HCT116 (cell line): ENCODE data around the gene TYROBP. TPM values are rescaled to one million over a fixed set of nuclear protein-coding genes. Genes with fewer than 3 reads are reported as not detected.

Experiments
- ATAC-seq: fragments of 200-7000 bp; cut with Tn5 transposase; 2 replicates; pipeline ENCODE4 v1.9.1; 2020; ENCODE audit warnings: mild to moderate bottlenecking, moderate library complexity
- BruUV-seq: library from RNA; stranded (reverse); fragments of 400-500 nt; replicated peaks from 2 replicates; lab custom pipeline; 2021; lab: Mats Ljungman, UMichigan
- CTCF ChIA-PET: fragments of 300-600 bp; sonication (Branson Sonifier 250); formaldehyde crosslinking; loops from one replicate; lab custom pipeline; 2021; ENCODE audit warnings: antibody characterized with exemption; lab: Charles Lee
- POLR2A ChIA-PET: fragments of 300-600, 350-600 bp; sonication (Branson Sonifier 250); formaldehyde crosslinking; loops from one replicate; lab custom pipeline; 2021; ENCODE audit warnings: antibody characterized with exemption; lab: Charles Lee
- RAD21 ChIA-PET, 2 experiments: fragments of 300-600 bp; sonication (Branson Sonifier 250); formaldehyde crosslinking; loops; one replicate each; lab custom pipeline; 2023; ENCODE audit warnings: low total read pairs in 2 of 2; ENCODE audit not compliant: uncharacterized antibody in 2 of 2, unreplicated experiment in 2 of 2, low non-redundant PET in 1 of 2; lab: Charles Lee
- DNase-seq: peaks from one replicate; pipeline ENCODE4 v3.0.0-alpha.2; 2010; ENCODE audit warnings: low read depth, low spot score
- H2AFZ ChIP-seq: fragments of 200-600 bp; shearing (Covaris generic), sonication (generic); 2 replicates; pipeline ENCODE4 v1.6.1; 2017; ENCODE audit warnings: low read depth, mixed run types, mixed read lengths, antibody characterized with exemption, low read length; ENCODE audit not compliant: poor library complexity, severe bottlenecking
- H3K27ac ChIP-seq: 2 replicates; pipeline ENCODE4 v1.5.1; 2012; ENCODE audit warnings: low read depth, low read length
- H3K27me3 ChIP-seq: fragments of 200-600 bp; sonication (generic); 2 replicates; pipeline ENCODE4 v1.6.1; 2016; ENCODE audit warnings: mixed run types, low read length, mixed read lengths; ENCODE audit not compliant: insufficient read depth
- H3K36me3 ChIP-seq, 2 experiments: fragments of 200-500 bp in 1 of 2; fragments of 200-600 bp in 1 of 2; sonication (Bioruptor generic) in 1 of 2; sonication (generic) in 1 of 2; 2 replicates each; pipeline versions ENCODE4 v1.5.1 to v1.6.1; 2014 to 2016; ENCODE audit warnings: low read length in 2 of 2, inconsistent platforms in 1 of 2, mixed read lengths in 1 of 2, mixed run types in 1 of 2; ENCODE audit not compliant: insufficient read depth in 2 of 2, control insufficient read depth in 1 of 2
- H3K4me1 ChIP-seq, 2 experiments: fragments of 200-600 bp in 1 of 2; sonication (generic) in 1 of 2; 2 replicates each; pipeline versions ENCODE4 v1.5.1 to v1.6.1; 2012 to 2017; ENCODE audit warnings: low read length in 2 of 2, inconsistent platforms in 1 of 2, mild to moderate bottlenecking in 1 of 2, mixed read lengths in 1 of 2, mixed run types in 1 of 2, moderate library complexity in 1 of 2; ENCODE audit not compliant: insufficient read depth in 2 of 2, control insufficient read depth in 1 of 2
- H3K4me2 ChIP-seq: fragments of 200-600 bp; sonication (generic); 2 replicates; pipeline ENCODE4 v1.6.1; 2017; ENCODE audit warnings: mixed run types, low read length, mixed read lengths
- H3K4me3 ChIP-seq, 2 experiments: fragments of 200-600 bp in 1 of 2; sonication (generic) in 1 of 2; replicated peaks in 1 of 2; 2 replicates each; pipeline ENCODE4 v1.5.1; 2011 to 2016; ENCODE audit warnings: low read length in 2 of 2, control low read depth in 1 of 2, low read depth in 1 of 2, mild to moderate bottlenecking in 1 of 2, mixed read lengths in 1 of 2, mixed run types in 1 of 2
- H3K79me2 ChIP-seq: fragments of 200-600 bp; sonication (generic); 2 replicates; pipeline ENCODE4 v1.6.1; 2017; ENCODE audit warnings: mild to moderate bottlenecking, mixed run types, low read length, moderate library complexity, mixed read lengths; ENCODE audit not compliant: insufficient read depth
- H3K9ac ChIP-seq: fragments of 200-600 bp; sonication (generic); 2 replicates; pipeline ENCODE4 v1.6.1; 2016; ENCODE audit warnings: low read length, mixed read lengths
- H3K9me2 ChIP-seq: fragments of 200-600 bp; sonication (generic), shearing (Covaris generic); 2 replicates; pipeline ENCODE4 v1.6.1; 2017; ENCODE audit warnings: mixed run types, mild to moderate bottlenecking, moderate library complexity; ENCODE audit not compliant: insufficient read depth
- H3K9me3 ChIP-seq, 2 experiments: fragments of 200-500 bp in 1 of 2; fragments of 200-600 bp in 1 of 2; sonication (Bioruptor generic) in 1 of 2; sonication (generic) in 1 of 2; 2 replicates each; pipeline ENCODE4 v1.6.1; 2014 to 2017; ENCODE audit warnings: low read length in 2 of 2, mixed read lengths in 2 of 2, inconsistent platforms in 1 of 2, low read depth in 1 of 2, mild to moderate bottlenecking in 1 of 2, mixed run types in 1 of 2, moderate library complexity in 1 of 2; ENCODE audit not compliant: control insufficient read depth in 1 of 2, insufficient read depth in 1 of 2
- H4K20me1 ChIP-seq: fragments of 200-600 bp; sonication (generic), shearing (Covaris generic); 2 replicates; pipeline ENCODE4 v1.6.1; 2017; ENCODE audit warnings: mixed run types, mild to moderate bottlenecking, moderate library complexity; ENCODE audit not compliant: insufficient read depth
- CEBPB ChIP-seq: IDR thresholded peaks from 2 replicates; pipeline ENCODE4 v1.6.1; 2012; ENCODE audit warnings: low read depth
- EGR1 ChIP-seq: IDR thresholded peaks from 2 replicates; pipeline ENCODE4 v1.6.1; 2012; ENCODE audit warnings: low read depth
- EZH2 ChIP-seq: fragments of 200-600 bp; sonication (generic); IDR thresholded peaks from 2 replicates; pipeline ENCODE4 v1.6.1; 2017; ENCODE audit warnings: antibody characterized with exemption, mixed run types
- EZH2phosphoT487 ChIP-seq: fragments of 200-600 bp; IDR thresholded peaks from 2 replicates; pipeline ENCODE4 v1.6.1; 2018; ENCODE audit warnings: antibody characterized with exemption, borderline replicate concordance
- POLR2AphosphoS5 ChIP-seq: IDR thresholded peaks from 2 replicates; pipeline ENCODE4 v1.6.1; 2011; ENCODE audit warnings: mild to moderate bottlenecking, low read depth, low read length, moderate library complexity
- RAD21 ChIP-seq: IDR thresholded peaks from 2 replicates; pipeline ENCODE4 v1.6.1; 2012; ENCODE audit warnings: low read depth, mild to moderate bottlenecking
- SIN3A ChIP-seq: IDR thresholded peaks from 2 replicates; pipeline ENCODE4 v1.6.1; 2012; ENCODE audit warnings: low read depth
- SP1 ChIP-seq: IDR thresholded peaks from 2 replicates; pipeline ENCODE4 v1.6.1; 2012; ENCODE audit warnings: low read depth
- SRF ChIP-seq: IDR thresholded peaks from 2 replicates; pipeline ENCODE4 v1.6.1; 2012; ENCODE audit warnings: low read depth
- YY1 ChIP-seq: IDR thresholded peaks from 2 replicates; pipeline ENCODE4 v1.6.1; 2011; ENCODE audit warnings: low read length, low read depth, moderate library complexity, mild to moderate bottlenecking; ENCODE audit not compliant: insufficient replicate concordance; ENCODE audit errors: extremely low read depth
- ZFX ChIP-seq: fragments of 450-650 bp; IDR thresholded peaks from 2 replicates; pipeline ENCODE4 v1.6.1; 2017
- ZNF274 ChIP-seq: fragments of 200-500 bp; sonication (Bioruptor generic); IDR thresholded peaks from 2 replicates; pipeline ENCODE4 v1.6.1; 2014; ENCODE audit warnings: mild to moderate bottlenecking, low read depth, low read length, inconsistent platforms
- intact Hi-C: fragments of 100-400 bp; cut with micrococcal nuclease; formaldehyde crosslinking; loops from 2 replicates; pipeline ENCODE4 v1.10.0; 2022
- total RNA-seq: library from RNA; stranded (reverse); gene quantifications from one replicate; pipeline ENCODE4 v1.2.1, GENCODE V29; 2021; ENCODE audit not compliant: unreplicated experiment
- TF ChIP-seq, protein P1 (sequence below): IDR thresholded peaks from 2 replicates; pipeline ENCODE4 v1.6.1; 2012
- TF ChIP-seq, protein P2 (sequence below): IDR thresholded peaks from 2 replicates; pipeline ENCODE4 v1.6.1; 2012
- TF ChIP-seq, protein P3 (sequence below): IDR thresholded peaks from 2 replicates; pipeline ENCODE4 v1.6.1; 2011; ENCODE audit warnings: mild to moderate bottlenecking, low read length, moderate library complexity; ENCODE audit not compliant: insufficient replicate concordance; ENCODE audit errors: extremely low read depth
- TF ChIP-seq, protein P4 (sequence below): IDR thresholded peaks from 2 replicates; pipeline ENCODE4 v1.6.1; 2012; ENCODE audit warnings: low read depth

The TYROBP gene
- total RNA-seq, 1 experiment from 2014 or later, result 0.49 TPM

DNA sequence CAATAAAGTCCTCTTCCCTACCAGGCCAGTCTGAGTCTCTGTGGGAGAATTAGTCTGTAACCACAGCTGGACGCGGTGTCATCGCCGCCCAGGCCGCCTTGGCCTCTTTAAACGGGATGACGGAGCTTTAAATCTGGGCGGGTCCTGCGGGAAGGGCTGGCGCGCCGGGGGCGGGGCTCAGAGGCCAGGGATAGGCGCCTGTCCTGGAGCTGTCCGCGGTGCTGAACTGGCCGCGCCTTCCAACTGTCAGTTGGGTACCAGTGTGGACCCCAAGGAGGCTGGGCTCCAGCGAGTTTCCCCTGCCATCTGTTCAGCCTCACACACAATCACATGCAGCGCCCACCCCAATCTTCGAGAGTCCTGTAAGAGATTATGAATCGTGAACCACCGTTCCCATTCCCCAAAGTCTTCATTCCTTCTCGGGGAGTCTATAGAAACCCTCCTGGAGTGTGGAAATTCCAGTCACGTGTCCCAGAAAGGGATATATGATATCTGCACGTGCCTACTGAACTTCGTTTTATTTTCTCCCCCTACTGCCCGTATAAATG is 28.3 kb downstream of the TYROBP start:
- no peak for TF ChIP-seq CEBPB
- no peak for TF ChIP-seq ZFX
- TF ChIP-seq SP1, result peak; percentile 51; the same call in 1 of the 2 replicates
- no peak for TF ChIP-seq SRF
- TF ChIP-seq POLR2AphosphoS5, result 0 out of 2 replicates have a peak, but pooled peaks have one; percentile 20
- TF ChIP-seq EZH2, result no peak
- TF ChIP-seq RAD21, result no peak
- peak; percentile 86 for TF ChIP-seq SIN3A
- TF ChIP-seq YY1, result peak; percentile 20
- TF ChIP-seq, protein P1, sequence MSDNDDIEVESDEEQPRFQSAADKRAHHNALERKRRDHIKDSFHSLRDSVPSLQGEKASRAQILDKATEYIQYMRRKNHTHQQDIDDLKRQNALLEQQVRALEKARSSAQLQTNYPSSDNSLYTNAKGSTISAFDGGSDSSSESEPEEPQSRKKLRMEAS, result peak; percentile 76
- TF ChIP-seq, protein P2, sequence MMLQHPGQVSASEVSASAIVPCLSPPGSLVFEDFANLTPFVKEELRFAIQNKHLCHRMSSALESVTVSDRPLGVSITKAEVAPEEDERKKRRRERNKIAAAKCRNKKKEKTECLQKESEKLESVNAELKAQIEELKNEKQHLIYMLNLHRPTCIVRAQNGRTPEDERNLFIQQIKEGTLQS, result no peak
- TF ChIP-seq, protein P3, sequence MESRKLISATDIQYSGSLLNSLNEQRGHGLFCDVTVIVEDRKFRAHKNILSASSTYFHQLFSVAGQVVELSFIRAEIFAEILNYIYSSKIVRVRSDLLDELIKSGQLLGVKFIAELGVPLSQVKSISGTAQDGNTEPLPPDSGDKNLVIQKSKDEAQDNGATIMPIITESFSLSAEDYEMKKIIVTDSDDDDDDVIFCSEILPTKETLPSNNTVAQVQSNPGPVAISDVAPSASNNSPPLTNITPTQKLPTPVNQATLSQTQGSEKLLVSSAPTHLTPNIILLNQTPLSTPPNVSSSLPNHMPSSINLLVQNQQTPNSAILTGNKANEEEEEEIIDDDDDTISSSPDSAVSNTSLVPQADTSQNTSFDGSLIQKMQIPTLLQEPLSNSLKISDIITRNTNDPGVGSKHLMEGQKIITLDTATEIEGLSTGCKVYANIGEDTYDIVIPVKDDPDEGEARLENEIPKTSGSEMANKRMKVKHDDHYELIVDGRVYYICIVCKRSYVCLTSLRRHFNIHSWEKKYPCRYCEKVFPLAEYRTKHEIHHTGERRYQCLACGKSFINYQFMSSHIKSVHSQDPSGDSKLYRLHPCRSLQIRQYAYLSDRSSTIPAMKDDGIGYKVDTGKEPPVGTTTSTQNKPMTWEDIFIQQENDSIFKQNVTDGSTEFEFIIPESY, result no peak
- TF ChIP-seq EGR1, result no peak
- TF ChIP-seq EZH2phosphoT487, result no peak
- TF ChIP-seq, protein P4, sequence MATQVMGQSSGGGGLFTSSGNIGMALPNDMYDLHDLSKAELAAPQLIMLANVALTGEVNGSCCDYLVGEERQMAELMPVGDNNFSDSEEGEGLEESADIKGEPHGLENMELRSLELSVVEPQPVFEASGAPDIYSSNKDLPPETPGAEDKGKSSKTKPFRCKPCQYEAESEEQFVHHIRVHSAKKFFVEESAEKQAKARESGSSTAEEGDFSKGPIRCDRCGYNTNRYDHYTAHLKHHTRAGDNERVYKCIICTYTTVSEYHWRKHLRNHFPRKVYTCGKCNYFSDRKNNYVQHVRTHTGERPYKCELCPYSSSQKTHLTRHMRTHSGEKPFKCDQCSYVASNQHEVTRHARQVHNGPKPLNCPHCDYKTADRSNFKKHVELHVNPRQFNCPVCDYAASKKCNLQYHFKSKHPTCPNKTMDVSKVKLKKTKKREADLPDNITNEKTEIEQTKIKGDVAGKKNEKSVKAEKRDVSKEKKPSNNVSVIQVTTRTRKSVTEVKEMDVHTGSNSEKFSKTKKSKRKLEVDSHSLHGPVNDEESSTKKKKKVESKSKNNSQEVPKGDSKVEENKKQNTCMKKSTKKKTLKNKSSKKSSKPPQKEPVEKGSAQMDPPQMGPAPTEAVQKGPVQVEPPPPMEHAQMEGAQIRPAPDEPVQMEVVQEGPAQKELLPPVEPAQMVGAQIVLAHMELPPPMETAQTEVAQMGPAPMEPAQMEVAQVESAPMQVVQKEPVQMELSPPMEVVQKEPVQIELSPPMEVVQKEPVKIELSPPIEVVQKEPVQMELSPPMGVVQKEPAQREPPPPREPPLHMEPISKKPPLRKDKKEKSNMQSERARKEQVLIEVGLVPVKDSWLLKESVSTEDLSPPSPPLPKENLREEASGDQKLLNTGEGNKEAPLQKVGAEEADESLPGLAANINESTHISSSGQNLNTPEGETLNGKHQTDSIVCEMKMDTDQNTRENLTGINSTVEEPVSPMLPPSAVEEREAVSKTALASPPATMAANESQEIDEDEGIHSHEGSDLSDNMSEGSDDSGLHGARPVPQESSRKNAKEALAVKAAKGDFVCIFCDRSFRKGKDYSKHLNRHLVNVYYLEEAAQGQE, result peak; percentile 98
- no peak for TF ChIP-seq ZNF274
- no peaks in the 10 kb centered on the region for H3K27me3 ChIP-seq
- CTCF ChIA-PET, result interaction anchor here (0.6 to 1.5 kb wide), 4 partner anchors 10 to 185 kb away, joined by 3 to 12 read pairs (median 7); no protein-coding TSS in a partner anchor
- DNase-seq (peak; percentile 75), ATAC-seq (peak; percentile 97)
- intact Hi-C loops, result loop anchor here (2.0 to 10.0 kb wide), 4 partner anchors 51 to 188 kb away; partner anchors contain the start of genes THAP8 and WDR62
- H3K79me2 ChIP-seq, result no peaks in the 10 kb centered on the region
- H3K27ac ChIP-seq, result no peak overlapping the region
- H3K36me3 ChIP-seq, result no peaks in the 10 kb centered on the region; a peak in 1 of 4 replicates
- H3K9ac ChIP-seq, result no peak overlapping the region
- H3K4me3 ChIP-seq, result no peak overlapping the region
- H4K20me1 ChIP-seq, result no peaks in the 10 kb centered on the region
- no TSS peak for BruUV-seq
- H3K9me3 ChIP-seq, result no peaks in the 10 kb centered on the region
- H3K4me1 ChIP-seq, result peaks cover 2 to 11% of the 10 kb centered on the region in 2 experiments; a peak in 2 of 4 replicates
- peak overlapping the region; percentile 63 for H3K4me2 ChIP-seq
- RAD21 ChIA-PET, result interaction anchor here (0.7 to 1.1 kb wide), 4 partner anchors 10 to 60 kb away, joined by 3 to 8 read pairs (median 3); no protein-coding TSS in a partner anchor
- no peaks in the 10 kb centered on the region for H3K9me2 ChIP-seq
- no peak overlapping the region for H2AFZ ChIP-seq
- POLR2A ChIA-PET, result interaction anchor here (1.0 to 1.5 kb wide), 3 partner anchors 10 to 51 kb away, joined by 4 to 6 read pairs (median 6); partner anchors contain the start of gene APLP1
